ENCODE results near the gene TSR3. TPM values are rescaled to one million over a fixed set of nuclear protein-coding genes. Genes with fewer than 3 reads are reported as not detected.

The TSR3 gene
- total and polyA plus RNA-seq, 9 donors = 6.3 to 74.6 (median 40.7) TPM

GRCh38 chr16:1393613-1394176, 42.0 kb upstream of the TSR3 start:
- DNase-seq = no peak
- intact Hi-C loops (cut with DNase I) = no loop called here
- Histone ChIP-seq H3K9me3 (no peaks in the 10 kb centered on the region), H3K4me1 (ENCODE audit: insufficient read depth) (no peaks in the 10 kb centered on the region), H3K4me3 (no peak overlapping the region), H3K27ac (no peak overlapping the region), H3K36me3 (no peaks in the 10 kb centered on the region), H3K27me3 (no peaks in the 10 kb centered on the region)
- no peak for TF ChIP-seq EP300 (IDR thresholded peaks at IDR 0.05)
- no peak for TF ChIP-seq POLR2A (IDR thresholded peaks at IDR 0.05)
- TF ChIP-seq CTCF (IDR thresholded peaks at IDR 0.05) = no peak
- 91 to 95% (median 95%) methylated on average over 21 of the region's 21 CpGs for WGBS, 3 donors

GRCh38 chr16:1392826-1393225, 41.1 kb upstream of the TSR3 start:
- TF ChIP-seq EP300 (IDR thresholded peaks at IDR 0.05) (no peak), POLR2A (IDR thresholded peaks at IDR 0.05) (no peak), CTCF (IDR thresholded peaks at IDR 0.05) (no peak)
- no peaks in the 10 kb centered on the region for H3K36me3 ChIP-seq
- intact Hi-C loops (cut with DNase I) = no loop called here
- no peak overlapping the region for H3K4me3 ChIP-seq
- WGBS, 3 donors = 90 to 92% (median 90%) methylated on average over 17 of the region's 17 CpGs
- no peaks in the 10 kb centered on the region for H3K9me3 ChIP-seq
- H3K27ac ChIP-seq = no peak overlapping the region
- H3K4me1 ChIP-seq (ENCODE audit: insufficient read depth) = no peaks in the 10 kb centered on the region
- no peak for DNase-seq
- H3K27me3 ChIP-seq = no peaks in the 10 kb centered on the region

GRCh38 chr16:1390239-1390779, 38.6 kb upstream of the TSR3 start:
- no peaks in the 10 kb centered on the region for H3K4me1 ChIP-seq (ENCODE audit: insufficient read depth)
- no peak overlapping the region for H3K4me3 ChIP-seq
- no peak overlapping the region for H3K27ac ChIP-seq
- intact Hi-C loops (cut with DNase I) = no loop called here
- no peak for DNase-seq
- no peaks in the 10 kb centered on the region for H3K9me3 ChIP-seq
- H3K27me3 ChIP-seq = no peaks in the 10 kb centered on the region
- TF ChIP-seq POLR2A (IDR thresholded peaks at IDR 0.05) = no peak
- no peak for TF ChIP-seq EP300 (IDR thresholded peaks at IDR 0.05)
- TF ChIP-seq CTCF (IDR thresholded peaks at IDR 0.05) = no peak
- 81 to 86% (median 84%) methylated on average over 28 of the region's 28 CpGs for WGBS, 3 donors
- H3K36me3 ChIP-seq = no peaks in the 10 kb centered on the region

GRCh38 chr16:1389762-1390161, 38.1 kb upstream of the TSR3 start:
- intact Hi-C loops (cut with DNase I) = no loop called here
- no peak for TF ChIP-seq EP300 (IDR thresholded peaks at IDR 0.05)
- TF ChIP-seq CTCF (IDR thresholded peaks at IDR 0.05) = no peak
- TF ChIP-seq POLR2A (IDR thresholded peaks at IDR 0.05) = no peak
- no peak overlapping the region for H3K4me3 ChIP-seq

More at GRCh38 chr16:1389762-1390161, 38.1 kb upstream of the TSR3 start:
- DNase-seq = no peak
- H3K4me1 ChIP-seq (ENCODE audit: insufficient read depth) = no peaks in the 10 kb centered on the region
- H3K27me3 ChIP-seq = no peaks in the 10 kb centered on the region
- H3K27ac ChIP-seq = no peak overlapping the region
- no peaks in the 10 kb centered on the region for H3K9me3 ChIP-seq
- WGBS, 3 donors = 90 to 94% (median 91%) methylated on average over 7 of the region's 7 CpGs
- no peaks in the 10 kb centered on the region for H3K36me3 ChIP-seq

Data from ovary (tissue), 9 donors.